ENCODE measurements around the gene UBE2D1.

The UBE2D1 gene

GRCh38 chr10:58341947-58342346 is 7.1 kb downstream of the UBE2D1 start:
- DNase-seq, result no peak

GRCh38 chr10:58347967-58348366 is 13.2 kb downstream of the UBE2D1 start:
- no peak for DNase-seq

GRCh38 chr10:58348571-58349033 is 13.8 kb downstream of the UBE2D1 start:
- DNase-seq, result no peak

- DNase-seq, result no peak
These were observed 15.2 kb downstream of the UBE2D1 start for GRCh38 chr10:58350023-58350422.

GRCh38 chr10:58350619-58351323 is 16.0 kb downstream of the UBE2D1 start:
- DNase-seq, result no peak

GRCh38 chr10:58351616-58352578 is 17.1 kb downstream of the UBE2D1 start:
- no peak for DNase-seq

GRCh38 chr10:58352956-58353610 is 18.3 kb downstream of the UBE2D1 start:
- no peak for DNase-seq

- DNase-seq, result no peak
These were observed 21.9 kb downstream of the UBE2D1 start for GRCh38 chr10:58356756-58357155.

GRCh38 chr10:58358314-58358933 is 23.6 kb downstream of the UBE2D1 start:
- no peak for DNase-seq

- DNase-seq, result no peak
These were observed 24.1 kb downstream of the UBE2D1 start for GRCh38 chr10:58358947-58359346.

GRCh38 chr10:58359541-58359940 is 24.7 kb downstream of the UBE2D1 start:
- no peak for DNase-seq

- DNase-seq, result no peak
These were observed 25.7 kb downstream of the UBE2D1 start for GRCh38 chr10:58360412-58361004.

GRCh38 chr10:58361353-58361752 is 26.5 kb downstream of the UBE2D1 start:
- no peak for DNase-seq

GRCh38 chr10:58362027-58362789 is 27.4 kb downstream of the UBE2D1 start:
- no peak for DNase-seq

GRCh38 chr10:58367069-58367468 is 32.3 kb downstream of the UBE2D1 start:
- DNase-seq, result no peak

GRCh38 chr10:58371473-58371872 is 36.7 kb downstream of the UBE2D1 start:
- no peak for DNase-seq

GRCh38 chr10:58372607-58373441 is 38.0 kb downstream of the UBE2D1 start:
- DNase-seq, result no peak

GRCh38 chr10:58373442-58373827 is 38.6 kb downstream of the UBE2D1 start:
- DNase-seq, result no peak

- DNase-seq, result no peak
These were observed 47.7 kb downstream of the UBE2D1 start for GRCh38 chr10:58382489-58382995.

GRCh38 chr10:58384095-58384494 is 49.3 kb downstream of the UBE2D1 start:
- no peak for DNase-seq
